Activated CD4-positive, alpha-beta T cell treated with anti-CD3 and anti-CD28 coated beads, Interleukin-2, amount 10 ng/mL, durations not matched to agents 24 days and 14 days (primary cell): Measurements from ENCODE around the gene SUPT6H. TPM values are rescaled to one million over a fixed set of nuclear protein-coding genes. Genes with fewer than 3 reads are reported as not detected.

Experiments used
- DNase-seq: peaks from one replicate; pipeline ENCODE4 v3.0.0; 2022
- H3K27ac Mint-ChIP-seq: one replicate; pipeline ENCODE4 v1.8.0; 2022; ENCODE audit warnings: mild to moderate bottlenecking, mixed read lengths
- H3K27me3 Mint-ChIP-seq: one replicate; pipeline ENCODE4 v1.8.0; 2022; ENCODE audit warnings: mixed read lengths
- H3K36me3 Mint-ChIP-seq: one replicate; pipeline ENCODE4 v1.8.0; 2022; ENCODE audit warnings: low read depth, mild to moderate bottlenecking, mixed read lengths
- H3K4me1 Mint-ChIP-seq: one replicate; pipeline ENCODE4 v1.8.0; 2021; ENCODE audit warnings: mixed read lengths
- H3K4me3 Mint-ChIP-seq: one replicate; pipeline ENCODE4 v1.8.0; 2022; ENCODE audit warnings: mild to moderate bottlenecking, moderate library complexity, mixed read lengths
- H3K9me3 Mint-ChIP-seq: one replicate; pipeline ENCODE4 v1.8.0; 2021; ENCODE audit warnings: mixed read lengths
- intact Hi-C: fragments of 100-400 bp; cut with micrococcal nuclease; formaldehyde crosslinking; loops from one replicate; pipeline ENCODE4 v1.15.1; 2023
- total RNA-seq: library from RNA; stranded (reverse); gene quantifications from 2 replicates; pipeline ENCODE4 v1.2.3, GENCODE V29; 2022

Gene SUPT6H
- total RNA-seq: 100 and 108 TPM in 2 replicates

- intact Hi-C loops: loop anchor here (1.0 to 5.0 kb wide), 3 partner anchors 17 to 63 kb away; partner anchors contain the start of genes BLTP2, PROCA1 and SPAG5
- Mint-ChIP-seq H3K9me3 (no peaks in the 10 kb centered on the region), H3K4me1 (peaks cover 43% of the 10 kb centered on the region), H3K27ac (peak within 1 kb of the TSS; percentile 97), H3K36me3 (peaks cover 59% of the 10 kb centered on the region), H3K4me3 (peak within 1 kb of the TSS; percentile 99), H3K27me3 (no peaks in the 10 kb centered on the region)
- DNase-seq: peak; percentile 98
These were observed at the start of gene SUPT6H, which contains the start of gene SDF2 for GRCh38 chr17:28661635-28662526. Gene SUPT6H, plus strand, starts transcription at chr17:28662205. Its CDS starts 11,197 bp downstream, at chr17:28673402. Gene SDF2, minus strand, starts transcription at chr17:28661906. Its CDS starts 30 bp downstream, at chr17:28661876.

- no peak overlapping the region for H3K27ac Mint-ChIP-seq
These were observed 49.5 kb upstream of the SUPT6H start for GRCh38 chr17:28612531-28612930.

GRCh38 chr17:28612936-28613872 is 48.8 kb upstream of the SUPT6H start:
- DNase-seq: peak; percentile 80
- intact Hi-C loops: loop anchor here (1.0 kb wide), 1 partner anchor 119 kb away; no protein-coding TSS in a partner anchor

More at GRCh38 chr17:28612531-28612930, 49.5 kb upstream of the SUPT6H start:
- Mint-ChIP-seq H3K9me3 (no peaks in the 10 kb centered on the region), H3K4me1 (peaks cover 4% of the 10 kb centered on the region), H3K4me3 (no peak overlapping the region), H3K27me3 (no peaks in the 10 kb centered on the region), H3K36me3 (peaks cover 65% of the 10 kb centered on the region)
- DNase-seq: no peak
- intact Hi-C loops: no loop called here

GRCh38 chr17:28613931-28614381 is 48.0 kb upstream of the SUPT6H start, which contains the start of gene RSKR:
Gene RSKR, minus strand, starts transcription at chr17:28614185. Its CDS starts 24 bp downstream, at chr17:28614161.
- H3K36me3 Mint-ChIP-seq: peaks cover 67% of the 10 kb centered on the region
- DNase-seq: no peak
- H3K27me3 Mint-ChIP-seq: no peaks in the 10 kb centered on the region
- H3K4me1 Mint-ChIP-seq: peaks cover 4% of the 10 kb centered on the region
- H3K4me3 Mint-ChIP-seq: no peak within 1 kb of the TSS
- intact Hi-C loops: loop anchor here (1.0 kb wide), 1 partner anchor 120 kb away; no protein-coding TSS in a partner anchor
- H3K27ac Mint-ChIP-seq: peak within 1 kb of the TSS; percentile 45
- no peaks in the 10 kb centered on the region for H3K9me3 Mint-ChIP-seq

More at GRCh38 chr17:28612936-28613872, 48.8 kb upstream of the SUPT6H start:
- Mint-ChIP-seq H3K27ac (no peak overlapping the region), H3K27me3 (no peaks in the 10 kb centered on the region), H3K4me1 (peaks cover 4% of the 10 kb centered on the region), H3K4me3 (no peak overlapping the region), H3K9me3 (no peaks in the 10 kb centered on the region), H3K36me3 (peaks cover 68% of the 10 kb centered on the region)

GRCh38 chr17:28615260-28615940 is 46.6 kb upstream of the SUPT6H start:
- Mint-ChIP-seq H3K27me3 (no peaks in the 10 kb centered on the region), H3K36me3 (peaks cover 71% of the 10 kb centered on the region), H3K9me3 (no peaks in the 10 kb centered on the region), H3K27ac (no peak overlapping the region), H3K4me3 (no peak overlapping the region), H3K4me1 (peaks cover 4% of the 10 kb centered on the region)
- intact Hi-C loops: no loop called here
- DNase-seq: no peak

- intact Hi-C loops: no loop called here
- DNase-seq: no peak
- peaks cover 4% of the 10 kb centered on the region for H3K4me1 Mint-ChIP-seq
- H3K9me3 Mint-ChIP-seq: no peaks in the 10 kb centered on the region
- no peak overlapping the region for H3K27ac Mint-ChIP-seq
- H3K36me3 Mint-ChIP-seq: peaks cover 74% of the 10 kb centered on the region
- H3K4me3 Mint-ChIP-seq: no peak overlapping the region
- H3K27me3 Mint-ChIP-seq: no peaks in the 10 kb centered on the region
These were observed 45.7 kb upstream of the SUPT6H start for GRCh38 chr17:28616281-28616680.

GRCh38 chr17:28618464-28618863 is 43.5 kb upstream of the SUPT6H start:
- peaks cover 76% of the 10 kb centered on the region for H3K36me3 Mint-ChIP-seq
- no peaks in the 10 kb centered on the region for H3K9me3 Mint-ChIP-seq
- no peak overlapping the region for H3K27ac Mint-ChIP-seq
- DNase-seq: no peak
- H3K4me1 Mint-ChIP-seq: peaks cover 3% of the 10 kb centered on the region
- no peak overlapping the region for H3K4me3 Mint-ChIP-seq
- intact Hi-C loops: no loop called here
- no peaks in the 10 kb centered on the region for H3K27me3 Mint-ChIP-seq

- H3K4me1 Mint-ChIP-seq: no peaks in the 10 kb centered on the region
- no peak for DNase-seq
- no peak overlapping the region for H3K4me3 Mint-ChIP-seq
- intact Hi-C loops: no loop called here
- H3K27me3 Mint-ChIP-seq: no peaks in the 10 kb centered on the region
- no peak overlapping the region for H3K27ac Mint-ChIP-seq
- H3K9me3 Mint-ChIP-seq: no peaks in the 10 kb centered on the region
- H3K36me3 Mint-ChIP-seq: peaks cover 75% of the 10 kb centered on the region
These were observed 42.0 kb upstream of the SUPT6H start for GRCh38 chr17:28620010-28620409.

GRCh38 chr17:28622186-28622585 is 39.8 kb upstream of the SUPT6H start:
- intact Hi-C loops: no loop called here

GRCh38 chr17:28623696-28624095 is 38.3 kb upstream of the SUPT6H start:
- Mint-ChIP-seq H3K36me3 (peaks cover 78% of the 10 kb centered on the region), H3K4me3 (no peak overlapping the region), H3K9me3 (no peaks in the 10 kb centered on the region), H3K4me1 (peaks cover 8% of the 10 kb centered on the region), H3K27me3 (no peaks in the 10 kb centered on the region), H3K27ac (no peak overlapping the region)
- intact Hi-C loops: no loop called here
- no peak for DNase-seq

More at GRCh38 chr17:28622186-28622585, 39.8 kb upstream of the SUPT6H start:
- Mint-ChIP-seq H3K4me1 (peaks cover 8% of the 10 kb centered on the region), H3K27me3 (no peaks in the 10 kb centered on the region), H3K36me3 (peaks cover 75% of the 10 kb centered on the region), H3K4me3 (no peak overlapping the region), H3K9me3 (no peaks in the 10 kb centered on the region), H3K27ac (no peak overlapping the region)
- no peak for DNase-seq

- H3K4me3 Mint-ChIP-seq: no peak overlapping the region
- peaks cover 8% of the 10 kb centered on the region for H3K4me1 Mint-ChIP-seq
- H3K27ac Mint-ChIP-seq: no peak overlapping the region
- H3K27me3 Mint-ChIP-seq: no peaks in the 10 kb centered on the region
- H3K36me3 Mint-ChIP-seq: peaks cover 75% of the 10 kb centered on the region
- H3K9me3 Mint-ChIP-seq: no peaks in the 10 kb centered on the region
- DNase-seq: no peak
- intact Hi-C loops: no loop called here
These were observed 37.9 kb upstream of the SUPT6H start for GRCh38 chr17:28624148-28624547.

- Mint-ChIP-seq H3K9me3 (no peaks in the 10 kb centered on the region), H3K36me3 (peaks cover 68% of the 10 kb centered on the region), H3K27ac (no peak overlapping the region), H3K4me3 (no peak overlapping the region), H3K27me3 (no peaks in the 10 kb centered on the region), H3K4me1 (peaks cover 8% of the 10 kb centered on the region)
- intact Hi-C loops: no loop called here
- no peak for DNase-seq
These were observed 35.2 kb upstream of the SUPT6H start for GRCh38 chr17:28626818-28627217.
